Sigmoid colon (tissue), 7 donors: ENCODE measurements around the gene ZNF467. TPM values are rescaled to one million over a fixed set of nuclear protein-coding genes. Genes with fewer than 3 reads are reported as not detected.

Source experiments
- DNase-seq: peaks from one replicate; pipeline ENCODE4 v3.0.0-alpha.2; 2019
- H3K27ac ChIP-seq, 4 donors: fragments of 200-600 bp; sonication (generic); one replicate each; pipeline ENCODE4 v1.5.1; 2016 to 2019; ENCODE audit warnings: mild to moderate bottlenecking in 1 of 4
- H3K27me3 ChIP-seq, 3 donors: fragments of 200-600 bp; sonication (generic); one replicate each; pipeline ENCODE4 v1.5.1; 2019; ENCODE audit warnings: mild to moderate bottlenecking in 1 of 3
- H3K36me3 ChIP-seq, 4 donors: fragments of 200-600 bp; sonication (generic); one replicate each; pipeline ENCODE4 v1.5.1; 2016 to 2019
- H3K4me1 ChIP-seq, 4 donors: fragments of 200-600 bp; sonication (generic); one replicate each; pipeline ENCODE4 v1.5.1; 2017 to 2019
- H3K4me3 ChIP-seq, 4 donors: fragments of 200-600 bp; sonication (generic); one replicate each; pipeline ENCODE4 v1.5.1; 2017 to 2019; ENCODE audit warnings: mild to moderate bottlenecking in 2 of 4, moderate library complexity in 1 of 4
- H3K9me3 ChIP-seq, 4 donors: fragments of 200-600 bp in 3 of 4; sonication (generic) in 3 of 4; one replicate each; pipeline versions ENCODE4 v1.5.1 to v1.6.1; 2013 to 2019
- EP300 ChIP-seq, 4 donors: sonication (generic); formaldehyde crosslinking; IDR thresholded peaks; one replicate each; pipeline ENCODE4 v1.6.1; 2017; ENCODE audit warnings: antibody characterized with exemption in 4 of 4
- POLR2A ChIP-seq, 2 donors: fragments of 450-650 bp; IDR thresholded peaks; one replicate each; pipeline ENCODE4 v1.6.1; 2016; ENCODE audit warnings: antibody characterized with exemption in 2 of 2, mild to moderate bottlenecking in 2 of 2, moderate library complexity in 2 of 2
- POLR2AphosphoS5 ChIP-seq, 4 donors: sonication (generic); formaldehyde crosslinking; IDR thresholded peaks; one replicate each; pipeline ENCODE4 v1.6.1; 2017; ENCODE audit warnings: antibody characterized with exemption in 4 of 4
- WGBS, 2 donors: extraction: QIAGEN DNeasy Blood & Tissue Kit; methylation state at CpG; one replicate each; pipeline ENCODE4 v1.1.7; 2013; 5-methylcytosine and 5-hydroxymethylcytosine counted together
- intact Hi-C: fragments of 100-400 bp; cut with DNase I; formaldehyde crosslinking; loops from one replicate; pipeline ENCODE4 v1.15.1; 2023
- polyA plus RNA-seq, 3 donors: library from polyadenylated mRNA; stranded (reverse); fragments of 200-250 nt; gene quantifications; one replicate each; pipeline ENCODE4 v1.2.3, GENCODE V29; 2013
- total RNA-seq, 4 donors: library from RNA; depleted of rRNA; stranded (reverse); fragments of >200 nt; gene quantifications; one replicate each; pipeline ENCODE4 v1.1.0, GENCODE V29; 2016
- TF ChIP-seq, protein P1 (sequence below), 4 experiments: fragments of 450-650 bp in 3 of 4; fragments of 200-600 bp in 1 of 4; IDR thresholded peaks; one replicate each; pipeline ENCODE4 v1.5.1; 2016 to 2019; ENCODE audit warnings: antibody characterized with exemption in 4 of 4, mild to moderate bottlenecking in 3 of 4, moderate library complexity in 2 of 4
- donor health status: healthy with polysubstance abuse.
- donor health status: Bipolar disorder and iron deficiency.
- donor health status: healthy.

The ZNF467 gene
- total and polyA plus RNA-seq, 7 donors = 3.0 to 15.7 (median 7.1) TPM

DNA sequence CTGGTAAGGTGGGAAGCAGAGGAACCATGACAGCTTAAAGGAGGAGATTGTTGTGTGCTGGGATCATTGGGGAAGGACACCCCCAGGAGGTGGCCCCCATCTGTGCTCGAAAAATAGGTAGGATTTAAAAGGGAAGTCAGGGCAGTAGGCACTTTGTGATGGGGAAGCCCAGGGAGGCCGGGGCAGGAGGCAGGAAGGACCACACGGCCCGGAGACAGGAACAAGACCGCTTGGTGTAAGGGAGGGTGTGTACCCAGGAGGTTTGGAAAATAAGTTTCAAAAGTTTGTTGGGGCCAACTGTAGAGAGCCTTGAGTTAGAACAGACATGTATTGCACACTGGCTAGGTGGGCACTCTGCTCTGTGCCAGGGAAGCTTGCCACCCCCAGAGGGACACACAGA is 20.7 kb downstream of the ZNF467 start:
- intact Hi-C loops = no loop called here
- WGBS, 2 donors = 70 to 81% methylated on average over 5 of the region's 5 CpGs

DNA sequence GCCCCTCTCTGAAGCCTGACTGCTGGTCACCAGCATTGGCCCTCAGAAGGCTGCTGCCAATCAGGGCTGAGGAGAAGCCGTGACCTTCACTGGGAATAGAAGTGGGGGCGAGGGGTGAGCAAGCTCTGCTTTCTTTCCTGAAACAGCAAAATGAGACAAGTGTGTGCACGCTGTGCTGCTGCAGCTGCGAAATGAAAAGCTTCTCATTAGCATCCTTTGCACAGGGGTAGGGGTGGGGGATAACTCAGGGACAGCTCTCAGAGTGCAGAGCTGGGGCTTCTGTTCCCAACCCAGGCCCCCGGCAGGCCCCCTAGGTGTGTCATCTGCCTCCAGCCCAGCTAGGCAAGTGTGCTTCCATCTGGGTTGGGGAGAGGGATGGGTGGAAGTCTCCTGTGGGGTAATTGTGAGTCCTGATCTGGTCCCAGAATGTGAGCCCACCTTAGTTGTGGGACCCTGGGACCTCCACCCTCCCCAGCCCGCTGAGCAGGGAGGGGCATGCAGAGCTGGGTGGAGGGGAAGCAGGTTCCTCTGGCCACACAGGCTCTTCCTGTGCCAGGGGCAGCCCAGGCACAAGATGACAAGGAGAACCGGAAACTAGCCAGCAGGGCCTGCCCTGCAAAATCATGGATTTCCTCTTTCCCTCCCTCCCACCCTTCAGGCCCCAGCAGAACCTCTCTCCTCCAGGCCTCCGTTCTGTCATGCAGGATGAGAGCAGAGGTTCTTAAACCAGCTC is 22.2 kb downstream of the ZNF467 start:
- no peaks in the 10 kb centered on the region for H3K36me3 ChIP-seq

More for the DNA sequence above, 20.7 kb downstream of the ZNF467 start:
- no peaks in the 10 kb centered on the region for H3K36me3 ChIP-seq
- TF ChIP-seq POLR2AphosphoS5 (IDR thresholded peaks at IDR 0.05) = no peak
- no peak for TF ChIP-seq EP300 (IDR thresholded peaks at IDR 0.05)
- no peak for DNase-seq
- no peak overlapping the region for H3K4me3 ChIP-seq
- H3K27me3 ChIP-seq = no peaks in the 10 kb centered on the region
- H3K9me3 ChIP-seq = no peaks in the 10 kb centered on the region
- H3K27ac ChIP-seq = no peak overlapping the region
- no peaks in the 10 kb centered on the region for H3K4me1 ChIP-seq

DNA sequence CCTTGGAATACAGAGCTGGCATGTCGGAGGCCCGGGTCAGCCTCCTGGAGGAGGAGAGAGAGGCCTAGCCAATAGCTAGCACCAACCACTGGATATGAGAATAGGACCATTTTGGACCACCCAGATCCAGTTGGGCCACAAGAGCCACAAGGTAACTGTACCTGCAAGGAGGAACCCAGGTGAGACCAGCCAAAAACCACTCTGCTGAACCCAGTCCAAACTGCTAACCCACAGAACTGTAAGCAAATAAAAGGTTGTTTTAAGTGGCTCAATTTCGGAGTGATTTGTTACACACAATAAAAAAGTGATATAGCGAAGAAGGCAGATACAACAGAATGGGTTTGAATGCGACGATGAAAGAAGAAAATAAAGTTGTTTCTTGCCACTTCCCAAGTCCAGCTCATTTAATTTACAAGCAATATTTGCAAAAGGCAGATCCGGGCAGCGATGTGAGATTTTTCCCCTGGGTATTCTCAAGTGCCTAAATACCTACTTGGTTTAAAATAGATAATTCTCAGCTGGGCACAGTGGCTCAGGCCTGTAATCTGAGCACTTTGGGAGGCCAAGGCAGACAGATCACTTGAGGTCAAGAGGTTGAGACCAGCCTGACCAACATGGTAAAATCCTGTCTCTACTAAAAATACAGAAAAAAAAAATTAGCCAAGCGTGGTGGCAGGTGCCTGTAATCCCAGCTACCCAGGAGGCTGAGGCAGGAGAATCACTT is 23.1 kb downstream of the ZNF467 start:
- no peak overlapping the region for H3K27ac ChIP-seq
- no peak overlapping the region for H3K4me3 ChIP-seq
- no peaks in the 10 kb centered on the region for H3K27me3 ChIP-seq
- no peaks in the 10 kb centered on the region for H3K36me3 ChIP-seq
- 94 to 95% methylated on average over 9 of the region's 9 CpGs for WGBS, 2 donors
- no peak for DNase-seq
- no peaks in the 10 kb centered on the region for H3K9me3 ChIP-seq
- intact Hi-C loops = no loop called here
- TF ChIP-seq POLR2A (IDR thresholded peaks at IDR 0.05) (no peak), EP300 (IDR thresholded peaks at IDR 0.05) (no peak), POLR2AphosphoS5 (IDR thresholded peaks at IDR 0.05) (no peak)
- TF ChIP-seq, protein P1, sequence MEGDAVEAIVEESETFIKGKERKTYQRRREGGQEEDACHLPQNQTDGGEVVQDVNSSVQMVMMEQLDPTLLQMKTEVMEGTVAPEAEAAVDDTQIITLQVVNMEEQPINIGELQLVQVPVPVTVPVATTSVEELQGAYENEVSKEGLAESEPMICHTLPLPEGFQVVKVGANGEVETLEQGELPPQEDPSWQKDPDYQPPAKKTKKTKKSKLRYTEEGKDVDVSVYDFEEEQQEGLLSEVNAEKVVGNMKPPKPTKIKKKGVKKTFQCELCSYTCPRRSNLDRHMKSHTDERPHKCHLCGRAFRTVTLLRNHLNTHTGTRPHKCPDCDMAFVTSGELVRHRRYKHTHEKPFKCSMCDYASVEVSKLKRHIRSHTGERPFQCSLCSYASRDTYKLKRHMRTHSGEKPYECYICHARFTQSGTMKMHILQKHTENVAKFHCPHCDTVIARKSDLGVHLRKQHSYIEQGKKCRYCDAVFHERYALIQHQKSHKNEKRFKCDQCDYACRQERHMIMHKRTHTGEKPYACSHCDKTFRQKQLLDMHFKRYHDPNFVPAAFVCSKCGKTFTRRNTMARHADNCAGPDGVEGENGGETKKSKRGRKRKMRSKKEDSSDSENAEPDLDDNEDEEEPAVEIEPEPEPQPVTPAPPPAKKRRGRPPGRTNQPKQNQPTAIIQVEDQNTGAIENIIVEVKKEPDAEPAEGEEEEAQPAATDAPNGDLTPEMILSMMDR (IDR thresholded peaks at IDR 0.05) = no peak
- no peaks in the 10 kb centered on the region for H3K4me1 ChIP-seq

More for the DNA sequence above, 22.2 kb downstream of the ZNF467 start:
- Histone ChIP-seq H3K4me3 (no peak overlapping the region), H3K27me3 (no peaks in the 10 kb centered on the region), H3K4me1 (no peaks in the 10 kb centered on the region), H3K9me3 (no peaks in the 10 kb centered on the region), H3K27ac (no peak overlapping the region)
- no peak for TF ChIP-seq EP300 (IDR thresholded peaks at IDR 0.05)
- no peak for TF ChIP-seq POLR2A (IDR thresholded peaks at IDR 0.05)
- TF ChIP-seq, protein P1 (IDR thresholded peaks at IDR 0.05) = no peak
- TF ChIP-seq POLR2AphosphoS5 (IDR thresholded peaks at IDR 0.05) = no peak
- WGBS, 2 donors = 82 to 83% methylated on average over 8 of the region's 8 CpGs
- intact Hi-C loops = no loop called here
- no peak for DNase-seq

DNA sequence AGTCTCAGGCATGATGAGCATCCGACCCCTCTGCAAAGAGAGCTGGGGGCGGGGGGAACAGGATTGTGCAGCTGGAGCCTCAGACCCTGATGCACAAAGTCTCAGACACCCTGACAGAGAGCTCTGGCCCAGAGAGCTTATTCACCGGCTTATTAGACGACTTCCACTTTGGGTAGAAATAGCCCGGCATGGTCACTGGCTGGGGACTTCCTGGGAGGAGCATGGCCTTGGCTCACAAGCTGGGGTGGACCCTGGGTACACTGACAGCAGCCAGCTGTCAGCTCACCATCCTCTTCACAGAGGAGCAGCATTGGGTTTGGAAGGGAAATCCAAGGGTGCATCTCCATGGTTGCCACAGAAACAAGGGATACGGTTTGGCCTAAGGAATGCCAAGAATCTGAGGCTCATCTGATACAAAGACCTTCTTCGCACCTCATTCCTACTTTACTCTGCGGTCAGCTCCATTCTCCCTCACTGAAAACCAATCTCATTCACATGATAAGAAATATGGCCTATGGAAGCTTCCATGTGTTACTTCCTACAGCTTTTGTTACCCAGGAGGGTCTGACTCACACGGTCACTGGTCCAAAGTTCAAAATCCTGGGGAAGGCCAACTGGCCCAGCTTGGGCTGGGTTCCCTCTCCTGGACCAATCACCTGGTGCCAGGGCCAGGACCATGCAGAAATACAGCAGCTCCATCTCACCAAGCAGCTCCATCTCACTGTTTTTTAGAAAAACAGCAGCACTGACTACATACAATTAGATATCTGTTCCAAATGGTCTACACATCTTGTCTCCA is 25.1 kb downstream of the ZNF467 start:
- H3K4me1 ChIP-seq = peaks cover 0 to 4% (median 0%) of the 10 kb centered on the region in 4 donors
- 73 to 74% methylated on average over 9 of the region's 9 CpGs for whole genome bisulfite sequencing, 2 donors
- H3K4me3 ChIP-seq = no peak overlapping the region
- H3K36me3 ChIP-seq = no peaks in the 10 kb centered on the region
- no peak for DNase-seq
- no peak overlapping the region for H3K27ac ChIP-seq
- intact Hi-C loops = no loop called here
- H3K9me3 ChIP-seq = no peaks in the 10 kb centered on the region
- H3K27me3 ChIP-seq = no peaks in the 10 kb centered on the region
- TF ChIP-seq POLR2A (IDR thresholded peaks at IDR 0.05) (no peak), EP300 (IDR thresholded peaks at IDR 0.05) (no peak), POLR2AphosphoS5 (IDR thresholded peaks at IDR 0.05) (no peak)
- TF ChIP-seq, protein P1 (IDR thresholded peaks at IDR 0.05) = no peak
